GM23248 (cell line): ENCODE measurements around the gene GRPEL1.

Experiments used
- EZH2 ChIP-seq: fragments of 200-600 bp; sonication (generic); IDR thresholded peaks from 2 replicates; pipeline ENCODE4 v1.6.1; 2018; ENCODE audit warnings: antibody characterized with exemption, mild to moderate bottlenecking; ENCODE audit not compliant: insufficient read depth, poor library complexity, severe bottlenecking
- EZH2phosphoT487 ChIP-seq: fragments of 200-600 bp; sonication (generic); IDR thresholded peaks from 2 replicates; pipeline ENCODE4 v1.6.1; 2018; ENCODE audit warnings: antibody characterized with exemption, moderate library complexity, mild to moderate bottlenecking, low read depth; ENCODE audit not compliant: insufficient read depth

DNA sequence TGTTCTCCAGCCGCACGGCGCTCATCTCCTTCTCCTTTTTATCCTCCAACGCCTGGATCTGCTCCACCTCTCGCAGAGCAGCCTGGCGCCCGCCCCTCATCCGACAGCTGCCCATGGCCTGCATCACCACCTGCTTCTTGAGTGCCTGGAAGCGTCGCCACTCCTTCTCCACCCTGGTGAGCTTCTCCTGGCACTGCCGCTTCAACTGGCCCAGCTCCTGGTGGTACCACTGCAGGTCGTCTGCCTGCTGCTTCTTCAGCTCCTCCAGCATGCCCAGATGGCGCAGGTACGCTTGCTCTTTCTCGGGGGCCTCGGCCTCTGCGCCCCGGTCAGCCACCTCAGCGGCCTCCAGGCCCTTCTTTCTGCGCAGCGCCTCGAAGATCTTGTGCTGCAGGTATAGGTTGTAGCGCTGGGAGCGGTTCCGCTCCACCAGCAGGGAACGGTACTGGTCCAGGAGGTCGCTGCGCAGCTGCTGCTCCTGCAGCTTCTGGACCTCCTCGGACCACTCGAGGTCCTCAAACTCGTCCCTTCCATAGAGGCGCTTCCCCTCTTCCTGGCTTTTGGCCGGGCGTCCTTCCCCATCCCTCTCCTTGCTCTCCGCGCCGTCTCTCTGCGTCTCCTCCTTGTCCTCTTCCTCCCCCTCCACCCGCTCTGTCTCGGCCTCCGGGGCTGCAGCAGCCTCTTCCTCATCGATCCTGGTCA lies 25.9 kb downstream of the GRPEL1 start:
- TF ChIP-seq EZH2 (no peak), EZH2phosphoT487 (no peak)
